Choroid plexus epithelial cell (primary cell): ENCODE measurements around the gene INSIG1.

Experiments
- DNase-seq: peaks from one replicate; pipeline ENCODE4 v3.0.0-alpha.2; 2010; ENCODE audit warnings: low read depth
- H3K4me3 ChIP-seq: 2 replicates; pipeline ENCODE4 v1.5.1; 2011; ENCODE audit warnings: low read depth, mild to moderate bottlenecking, control low read depth, low read length, moderate library complexity
- CTCF ChIP-seq: conservative IDR thresholded peaks from 2 replicates; pipeline ENCODE4 v1.5.1; 2011; ENCODE audit warnings: low read depth, mild to moderate bottlenecking, control low read depth, inconsistent platforms, low read length, moderate library complexity

Gene INSIG1

GRCh38 chr7:155355176-155355575 is 57.5 kb downstream of the INSIG1 start:
- no peak for DNase-seq
- no peak overlapping the region for H3K4me3 ChIP-seq
- TF ChIP-seq CTCF: no peak

GRCh38 chr7:155355745-155356144 is 58.1 kb downstream of the INSIG1 start:
- H3K4me3 ChIP-seq: no peak overlapping the region
- no peak for TF ChIP-seq CTCF
- no peak for DNase-seq

- peak; percentile 44 for DNase-seq
Measured at GRCh38 chr7:155356323-155357105, 58.8 kb downstream of the INSIG1 start.

GRCh38 chr7:155357573-155358041 is 59.9 kb downstream of the INSIG1 start:
- DNase-seq: peak; percentile 14
- H3K4me3 ChIP-seq: no peak overlapping the region
- TF ChIP-seq CTCF: no peak

More at GRCh38 chr7:155356323-155357105, 58.8 kb downstream of the INSIG1 start:
- peak; percentile 56 for TF ChIP-seq CTCF
- no peak overlapping the region for H3K4me3 ChIP-seq

GRCh38 chr7:155358066-155358947 is 60.6 kb downstream of the INSIG1 start:
- H3K4me3 ChIP-seq: no peak overlapping the region
- no peak for DNase-seq
- TF ChIP-seq CTCF: no peak

GRCh38 chr7:155358948-155359712 is 61.5 kb downstream of the INSIG1 start:
- no peak overlapping the region for H3K4me3 ChIP-seq
- DNase-seq: no peak
- no peak for TF ChIP-seq CTCF
